Fibroblast of the aortic adventitia (primary cell): ENCODE measurements around the gene NCAPD2. TPM values are rescaled to one million over a fixed set of nuclear protein-coding genes. Genes with fewer than 3 reads are reported as not detected.

ENCODE experiments used
- DNase-seq: peaks from one replicate; pipeline ENCODE4 v3.0.0-alpha.2; 2010; ENCODE audit warnings: low read depth
- H3K4me3 ChIP-seq: 2 replicates; pipeline ENCODE4 v1.5.1; 2011; ENCODE audit warnings: low read depth, mild to moderate bottlenecking, control low read depth, low read length, moderate library complexity
- total RNA-seq: library from RNA; depleted of rRNA; stranded (reverse); fragments of >200 nt; gene quantifications from 2 replicates; pipeline ENCODE4 v1.2.3, GENCODE V29; 2012; ENCODE audit warnings: low replicate concordance
- TF ChIP-seq, protein P1 (sequence below): IDR thresholded peaks from 2 replicates; pipeline ENCODE4 v1.5.1; 2011; ENCODE audit warnings: mild to moderate bottlenecking, low read length, control low read depth, inconsistent platforms; ENCODE audit not compliant: insufficient read depth

Gene NCAPD2
- total RNA-seq, 1 donor, result 43.1 TPM

DNA sequence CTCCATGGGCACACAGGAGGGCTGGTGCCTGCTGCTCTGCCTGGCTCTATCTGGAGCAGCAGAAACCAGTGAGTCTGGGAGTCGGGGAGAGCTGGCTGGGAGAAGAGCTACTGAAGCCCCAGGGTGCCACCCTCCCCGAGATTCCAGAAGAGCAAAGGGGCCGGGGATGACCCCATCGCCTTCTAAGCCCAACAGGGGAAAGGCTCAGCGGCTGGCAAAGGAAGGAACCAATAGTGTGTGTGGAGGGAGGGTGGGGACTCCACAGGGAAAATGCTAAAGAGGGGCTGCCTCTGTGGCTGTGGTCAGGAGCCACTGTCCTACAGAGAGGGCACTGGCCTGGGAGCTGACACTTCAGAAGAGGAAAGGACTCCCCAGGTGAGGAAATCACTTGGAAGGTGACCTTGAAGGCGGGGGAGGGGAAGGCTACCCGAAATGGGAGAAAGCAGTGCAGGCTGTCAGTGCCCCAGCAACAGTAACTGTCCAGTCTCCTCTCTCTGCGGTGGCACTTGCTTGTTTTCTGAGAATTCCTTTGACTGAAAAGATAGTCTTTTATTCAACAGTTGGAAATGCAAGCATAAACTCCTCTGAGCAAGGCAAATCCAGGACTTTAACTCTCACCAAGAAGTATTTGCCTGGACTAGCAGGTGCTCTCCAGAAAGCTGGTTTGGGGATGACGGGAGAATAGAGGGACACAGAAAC, 41.5 kb upstream of the NCAPD2 start:
- peak overlapping the region; percentile 81 for H3K4me3 ChIP-seq
- TF ChIP-seq, protein P1, sequence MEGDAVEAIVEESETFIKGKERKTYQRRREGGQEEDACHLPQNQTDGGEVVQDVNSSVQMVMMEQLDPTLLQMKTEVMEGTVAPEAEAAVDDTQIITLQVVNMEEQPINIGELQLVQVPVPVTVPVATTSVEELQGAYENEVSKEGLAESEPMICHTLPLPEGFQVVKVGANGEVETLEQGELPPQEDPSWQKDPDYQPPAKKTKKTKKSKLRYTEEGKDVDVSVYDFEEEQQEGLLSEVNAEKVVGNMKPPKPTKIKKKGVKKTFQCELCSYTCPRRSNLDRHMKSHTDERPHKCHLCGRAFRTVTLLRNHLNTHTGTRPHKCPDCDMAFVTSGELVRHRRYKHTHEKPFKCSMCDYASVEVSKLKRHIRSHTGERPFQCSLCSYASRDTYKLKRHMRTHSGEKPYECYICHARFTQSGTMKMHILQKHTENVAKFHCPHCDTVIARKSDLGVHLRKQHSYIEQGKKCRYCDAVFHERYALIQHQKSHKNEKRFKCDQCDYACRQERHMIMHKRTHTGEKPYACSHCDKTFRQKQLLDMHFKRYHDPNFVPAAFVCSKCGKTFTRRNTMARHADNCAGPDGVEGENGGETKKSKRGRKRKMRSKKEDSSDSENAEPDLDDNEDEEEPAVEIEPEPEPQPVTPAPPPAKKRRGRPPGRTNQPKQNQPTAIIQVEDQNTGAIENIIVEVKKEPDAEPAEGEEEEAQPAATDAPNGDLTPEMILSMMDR, result no peak
- no peak for DNase-seq

DNA sequence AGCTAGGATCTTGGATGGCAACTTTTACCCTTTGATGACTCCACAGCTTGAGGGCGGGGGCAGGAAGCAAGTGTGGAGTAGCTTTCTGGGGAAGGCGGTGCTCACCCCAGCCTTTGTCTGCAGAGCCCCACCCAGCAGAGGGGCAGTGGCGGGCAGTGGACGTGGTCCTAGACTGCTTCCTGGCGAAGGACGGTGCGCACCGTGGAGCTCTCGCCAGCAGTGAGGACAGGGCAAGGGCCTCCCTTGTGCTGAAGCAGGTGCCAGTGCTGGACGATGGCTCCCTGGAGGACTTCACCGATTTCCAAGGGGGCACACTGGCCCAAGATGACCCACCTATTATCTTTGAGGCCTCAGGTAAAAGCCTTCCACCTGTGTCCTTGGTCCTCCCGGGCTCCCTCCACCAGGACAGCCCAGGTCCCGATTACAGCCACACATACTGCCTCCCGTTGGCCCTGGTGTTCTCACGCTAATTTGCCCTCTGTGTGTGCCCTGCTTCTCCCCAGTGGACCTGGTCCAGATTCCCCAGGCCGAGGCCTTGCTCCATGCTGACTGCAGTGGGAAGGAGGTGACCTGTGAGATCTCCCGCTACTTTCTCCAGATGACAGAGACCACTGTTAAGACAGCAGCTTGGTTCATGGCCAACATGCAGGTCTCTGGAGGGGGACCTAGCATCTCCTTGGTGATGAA, 40.8 kb upstream of the NCAPD2 start:
- peak overlapping the region; percentile 81 for H3K4me3 ChIP-seq
- DNase-seq, result no peak
- TF ChIP-seq, protein P1, result no peak

DNA sequence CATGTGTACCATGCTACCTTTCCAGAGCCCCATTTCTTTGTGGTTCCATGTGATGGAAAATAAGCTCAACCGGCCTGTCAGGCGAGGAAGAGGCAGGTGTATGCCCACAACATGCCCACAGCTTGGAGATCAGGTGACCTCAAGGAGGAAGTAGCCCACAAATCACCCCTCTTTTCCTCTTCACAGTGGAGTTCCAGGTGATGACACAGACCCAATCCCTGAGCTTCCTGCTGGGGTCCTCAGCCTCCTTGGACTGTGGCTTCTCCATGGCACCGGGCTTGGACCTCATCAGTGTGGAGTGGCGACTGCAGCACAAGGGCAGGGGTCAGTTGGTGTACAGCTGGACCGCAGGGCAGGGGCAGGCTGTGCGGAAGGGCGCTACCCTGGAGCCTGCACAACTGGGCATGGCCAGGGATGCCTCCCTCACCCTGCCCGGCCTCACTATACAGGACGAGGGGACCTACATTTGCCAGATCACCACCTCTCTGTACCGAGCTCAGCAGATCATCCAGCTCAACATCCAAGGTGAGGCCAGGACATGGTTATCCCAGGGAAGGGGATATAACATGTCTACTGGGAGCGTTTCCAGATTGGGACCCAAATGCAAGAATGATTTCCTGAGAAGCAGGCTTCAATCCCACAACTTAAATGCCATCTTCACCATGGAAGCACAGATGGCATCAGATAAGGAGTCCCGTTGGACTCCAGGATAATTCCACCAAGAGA, 36.5 kb upstream of the NCAPD2 start:
- TF ChIP-seq, protein P1, result no peak
- no peak overlapping the region for H3K4me3 ChIP-seq
- no peak for DNase-seq

GRCh38 chr12:6458281-6459003, 35.5 kb upstream of the NCAPD2 start:
- H3K4me3 ChIP-seq, result no peak overlapping the region
- no peak for DNase-seq
- TF ChIP-seq, protein P1, result no peak

GRCh38 chr12:6459004-6459337, 34.9 kb upstream of the NCAPD2 start:
- DNase-seq, result no peak
- H3K4me3 ChIP-seq, result no peak overlapping the region
- TF ChIP-seq, protein P1, result no peak

DNA sequence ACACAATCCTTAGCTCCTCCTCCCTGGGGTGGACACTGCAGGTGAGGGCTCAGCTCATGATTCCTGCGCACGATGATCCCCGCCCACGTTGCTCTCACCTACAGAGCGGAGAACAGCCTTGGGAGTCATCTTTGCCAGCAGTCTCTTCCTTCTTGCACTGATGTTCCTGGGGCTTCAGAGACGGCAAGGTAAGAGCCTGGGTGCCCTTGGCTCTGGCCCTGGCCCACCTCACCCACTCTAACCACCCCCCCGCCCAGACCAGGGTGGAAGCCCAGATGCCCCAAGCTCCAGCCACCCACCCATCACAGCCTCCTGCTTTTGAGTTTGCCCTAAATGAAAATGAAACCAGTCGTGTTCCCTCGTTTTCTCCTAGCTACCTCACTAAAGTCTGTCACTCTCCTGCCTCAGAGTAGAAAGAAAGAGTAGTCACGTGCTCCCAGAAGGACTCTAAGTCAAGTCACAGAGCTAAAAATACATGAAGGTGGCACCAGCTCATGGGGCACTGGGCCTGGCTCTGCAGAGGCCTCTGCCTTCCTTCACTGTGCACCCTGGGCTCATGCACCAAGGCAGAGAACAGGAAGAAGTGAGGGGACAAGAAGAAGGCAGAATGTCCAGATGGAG, 33.0 kb upstream of the NCAPD2 start:
- TF ChIP-seq, protein P1, result no peak
- no peak overlapping the region for H3K4me3 ChIP-seq
- no peak for DNase-seq
